MM.1S (cell line): ENCODE measurements around the gene STX10.
"Not testable (repeated sequence)": the region's sequence is repeated elsewhere in the genome, so short reads cannot be mapped to it uniquely, and the experiment has no call there.

Source experiments
- CTCF ChIP-seq: fragments of 300-600 bp; sonication (generic); IDR thresholded peaks from 2 replicates; pipeline ENCODE4 v1.5.1; 2016; ENCODE audit warnings: antibody characterized with exemption, low read length, mixed read lengths
- EZH2phosphoT487 ChIP-seq: fragments of 300-600 bp; sonication (generic); IDR thresholded peaks from 2 replicates; pipeline ENCODE4 v1.6.1; 2018; ENCODE audit warnings: antibody characterized with exemption, low read length

DNA sequence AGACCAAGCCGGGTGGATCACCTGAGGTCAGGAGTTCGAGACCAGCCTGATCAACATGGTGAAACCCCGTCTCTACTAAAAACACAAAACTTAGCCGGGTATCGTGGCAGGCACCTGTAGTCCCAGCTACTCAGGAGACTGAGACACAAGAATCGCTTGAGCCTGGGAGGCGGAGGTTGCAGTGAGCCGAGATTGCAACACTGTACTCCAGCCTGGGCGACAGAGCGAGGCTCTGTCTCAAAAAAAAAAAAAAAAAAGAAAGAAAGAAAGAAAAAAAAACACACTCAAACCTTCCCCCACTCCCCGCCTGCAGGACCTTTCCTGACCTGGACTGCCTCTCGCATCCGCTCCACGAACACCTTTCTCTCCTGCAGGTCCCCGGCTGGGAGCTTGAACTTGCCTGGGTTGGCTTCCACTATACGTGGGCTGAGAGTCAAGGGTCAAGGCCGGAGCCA is 975 bp downstream of the STX10 start:
- not testable (repeated sequence) for TF ChIP-seq CTCF, EZH2phosphoT487
